ENCODE results near the gene DYNC2I2.
"Not testable (repeated sequence)": the region's sequence is repeated elsewhere in the genome, so short reads cannot be mapped to it uniquely, and the experiment has no call there.

DYNC2I2 gene

GRCh38 chr9:128685636-128686489 is 29.2 kb upstream of the DYNC2I2 start:
- no peak for DNase-seq (ENCODE audit: low spot score)

- peak; percentile 34 for DNase-seq (ENCODE audit: low spot score)
Observed at GRCh38 chr9:128684325-128685199, 27.9 kb upstream of the DYNC2I2 start.

GRCh38 chr9:128684065-128684324 is 27.3 kb upstream of the DYNC2I2 start:
- DNase-seq (ENCODE audit: low spot score) = no peak

- no peak for DNase-seq (ENCODE audit: low spot score)
Observed at GRCh38 chr9:128683340-128684064, 26.9 kb upstream of the DYNC2I2 start.

- DNase-seq (ENCODE audit: low spot score) = no peak
Observed at GRCh38 chr9:128677794-128678193, 21.1 kb upstream of the DYNC2I2 start.

GRCh38 chr9:128675382-128675781 is 18.7 kb upstream of the DYNC2I2 start:
- DNase-seq (ENCODE audit: low spot score) = no peak

GRCh38 chr9:128669786-128670185 is 13.1 kb upstream of the DYNC2I2 start:
- DNase-seq (ENCODE audit: low spot score) = no peak

- DNase-seq (ENCODE audit: low spot score) = not testable (repeated sequence)
Observed at GRCh38 chr9:128666481-128666941, 9.9 kb upstream of the DYNC2I2 start.

- DNase-seq (ENCODE audit: low spot score) = no peak
Observed at GRCh38 chr9:128657796-128658195, 1.1 kb upstream of the DYNC2I2 start.

- DNase-seq (ENCODE audit: low spot score) = no peak
Observed at GRCh38 chr9:128657344-128657704, 677 bp upstream of the DYNC2I2 start.

- DNase-seq (ENCODE audit: low spot score) = no peak
Observed at GRCh38 chr9:128654481-128654880, 2.2 kb downstream of the DYNC2I2 start.

- DNase-seq (ENCODE audit: low spot score) = no peak
Observed at GRCh38 chr9:128653908-128654307, 2.7 kb downstream of the DYNC2I2 start.

- no peak for DNase-seq (ENCODE audit: low spot score)
Observed at GRCh38 chr9:128651798-128652197, 4.8 kb downstream of the DYNC2I2 start.

- not testable (repeated sequence) for DNase-seq (ENCODE audit: low spot score)
Observed at GRCh38 chr9:128648206-128648605, 8.4 kb downstream of the DYNC2I2 start.

GRCh38 chr9:128643519-128644300 is 12.9 kb downstream of the DYNC2I2 start:
- DNase-seq (ENCODE audit: low spot score) = peak; percentile 47

- DNase-seq (ENCODE audit: low spot score) = no peak
Observed at GRCh38 chr9:128642675-128643245, 13.9 kb downstream of the DYNC2I2 start.

GRCh38 chr9:128640603-128641002 is 16.0 kb downstream of the DYNC2I2 start:
- no peak for DNase-seq (ENCODE audit: low spot score)

- DNase-seq (ENCODE audit: low spot score) = no peak
Observed at GRCh38 chr9:128638580-128638979, 18.1 kb downstream of the DYNC2I2 start.

GRCh38 chr9:128637656-128638055 is 19.0 kb downstream of the DYNC2I2 start:
- DNase-seq (ENCODE audit: low spot score) = no peak

- no peak for DNase-seq (ENCODE audit: low spot score)
Observed at GRCh38 chr9:128636556-128637530, 19.8 kb downstream of the DYNC2I2 start.

Measured in putamen (tissue), 1 donor.